Activated T-cell treated with anti-CD3 and anti-CD28 coated beads for 48 hours (primary cell): ENCODE data around the gene SLC35A4.
"Not testable (repeated sequence)": the region's sequence is repeated elsewhere in the genome, so short reads cannot be mapped to it uniquely, and the experiment has no call there.

Source experiments
- DNase-seq: peaks from one replicate; pipeline ENCODE4 v3.0.0-alpha.2; 2020; ENCODE audit warnings: low read depth

Gene SLC35A4

GRCh38 chr5:140590861-140591260 lies 26.2 kb downstream of the SLC35A4 start:
- DNase-seq, result no peak

DNA sequence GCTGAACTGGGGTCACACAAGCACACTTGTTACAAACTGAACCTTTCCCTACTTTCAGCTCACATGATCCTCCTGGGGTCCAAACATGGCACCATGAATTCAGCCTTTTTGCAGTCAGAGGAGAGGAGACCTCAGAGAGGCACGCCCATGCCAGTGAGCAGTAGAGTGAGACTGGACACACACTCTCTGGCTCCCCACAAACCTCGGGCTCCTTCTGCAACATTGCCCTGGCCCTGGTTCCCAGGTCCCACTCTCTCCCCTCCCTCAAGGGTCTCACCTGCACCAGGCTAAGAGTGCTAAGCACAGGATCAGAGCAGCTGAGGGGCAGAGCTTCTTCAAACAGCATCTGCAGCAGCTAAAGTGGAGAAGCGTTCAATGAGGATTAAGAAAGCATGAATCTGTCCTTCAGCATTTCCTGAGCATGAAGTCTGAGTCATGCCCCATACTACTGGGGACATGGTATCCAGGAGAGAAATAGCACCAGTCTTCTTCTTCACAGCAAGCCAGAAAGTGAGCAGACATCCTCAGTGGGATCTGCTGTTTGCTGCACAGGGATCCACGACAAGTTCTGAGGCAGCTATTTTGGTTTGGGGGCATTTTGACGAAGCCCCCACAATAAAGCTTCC lies 27.2 kb downstream of the SLC35A4 start:
- no peak for DNase-seq

- not testable (repeated sequence) for DNase-seq
Observed at GRCh38 chr5:140593070-140593469, 28.4 kb downstream of the SLC35A4 start.

DNA sequence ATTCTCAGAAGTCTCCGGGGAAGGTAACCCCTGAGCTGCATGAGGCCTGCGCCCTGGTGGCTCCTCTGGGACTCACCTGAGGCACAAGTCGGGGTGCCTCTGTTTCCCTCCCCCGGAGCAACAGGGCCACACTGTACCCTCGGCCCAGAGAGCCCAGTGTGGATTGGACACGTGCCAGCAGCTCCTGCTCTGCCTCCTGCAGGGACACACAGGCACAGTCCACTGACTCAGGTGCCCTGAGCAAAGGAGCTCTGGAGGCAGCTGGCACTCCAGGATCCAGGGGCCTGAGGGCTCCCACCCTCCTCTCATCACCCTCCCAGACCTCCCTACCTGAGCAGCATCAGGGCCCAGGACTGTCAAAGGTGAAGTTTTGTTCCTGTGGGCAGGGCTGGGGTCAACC lies 29.5 kb downstream of the SLC35A4 start:
- DNase-seq, result no peak

DNA sequence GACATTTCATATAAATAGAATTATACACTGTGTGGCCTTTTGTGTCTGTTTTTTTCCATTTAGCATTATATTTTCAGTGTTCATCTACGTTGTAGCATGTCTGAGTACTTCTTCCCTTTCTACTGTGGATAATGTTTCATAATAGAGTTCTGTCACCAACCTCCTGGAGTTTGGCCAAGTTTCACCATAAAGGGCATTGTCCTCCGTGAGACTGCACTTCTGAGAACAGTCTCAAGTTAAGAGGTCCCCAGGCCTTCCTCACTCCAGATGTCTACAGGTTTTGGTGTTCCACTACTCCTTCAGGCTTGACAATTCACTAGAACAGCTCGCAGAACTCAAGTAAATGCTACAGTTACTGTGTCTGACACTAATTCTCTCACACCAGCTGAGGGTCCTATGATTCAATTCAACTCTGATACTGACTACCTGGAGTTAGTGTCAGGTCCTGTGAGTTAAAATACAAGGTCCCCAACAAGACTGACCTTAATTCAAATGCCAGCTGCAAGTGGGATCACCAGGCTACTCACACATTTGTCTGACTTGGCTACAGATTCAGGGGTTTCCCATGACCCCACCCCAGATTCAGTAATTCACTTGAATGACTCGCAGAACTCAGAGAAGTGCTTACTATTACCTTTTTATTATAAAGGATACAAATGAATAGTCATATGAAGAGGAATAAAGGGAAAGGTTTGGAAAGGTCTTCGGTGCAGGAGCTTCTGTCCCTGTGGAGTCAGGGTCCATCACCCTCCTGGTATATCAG lies 31.1 kb downstream of the SLC35A4 start:
- no peak for DNase-seq

- no peak for DNase-seq
Observed at GRCh38 chr5:140596321-140596741, 31.7 kb downstream of the SLC35A4 start.

DNA sequence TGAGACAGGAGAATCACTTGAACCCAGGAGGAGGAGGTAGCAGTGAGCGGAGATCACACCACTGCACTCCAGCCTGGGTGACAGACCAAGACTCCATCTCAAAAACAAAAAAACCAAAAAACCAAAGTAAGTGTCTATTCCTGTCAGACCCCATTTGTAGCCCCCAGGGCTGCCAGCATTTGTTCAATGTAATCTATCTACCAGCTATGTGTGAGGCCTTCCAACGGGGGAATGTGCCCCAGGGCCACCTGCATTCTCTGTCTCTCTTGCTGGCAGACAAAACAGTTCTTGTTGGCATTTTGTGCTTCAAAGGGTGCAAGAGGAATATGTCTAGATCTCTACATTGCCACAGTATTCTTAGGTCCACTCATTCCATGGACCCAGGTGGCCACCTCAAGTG lies 34.2 kb downstream of the SLC35A4 start:
- no peak for DNase-seq

DNA sequence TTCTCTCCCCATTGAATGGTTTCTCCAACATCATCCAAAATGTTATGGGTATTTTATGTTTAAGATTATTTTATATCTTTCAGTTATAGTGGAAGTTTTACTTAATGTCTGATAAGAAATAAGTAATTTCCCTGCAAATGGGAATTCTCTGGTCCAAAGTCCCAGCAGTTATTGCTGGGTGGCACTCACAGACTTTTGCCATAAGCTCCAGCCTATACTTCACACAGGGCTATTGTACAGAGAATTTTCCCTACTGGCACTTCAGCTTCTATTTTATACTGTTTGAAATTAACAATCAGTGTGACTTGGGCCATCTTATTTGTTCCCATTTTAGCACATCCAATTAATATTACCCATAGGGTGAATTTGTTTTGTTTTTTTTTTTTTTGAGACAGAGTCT lies 35.5 kb downstream of the SLC35A4 start:
- no peak for DNase-seq

DNA sequence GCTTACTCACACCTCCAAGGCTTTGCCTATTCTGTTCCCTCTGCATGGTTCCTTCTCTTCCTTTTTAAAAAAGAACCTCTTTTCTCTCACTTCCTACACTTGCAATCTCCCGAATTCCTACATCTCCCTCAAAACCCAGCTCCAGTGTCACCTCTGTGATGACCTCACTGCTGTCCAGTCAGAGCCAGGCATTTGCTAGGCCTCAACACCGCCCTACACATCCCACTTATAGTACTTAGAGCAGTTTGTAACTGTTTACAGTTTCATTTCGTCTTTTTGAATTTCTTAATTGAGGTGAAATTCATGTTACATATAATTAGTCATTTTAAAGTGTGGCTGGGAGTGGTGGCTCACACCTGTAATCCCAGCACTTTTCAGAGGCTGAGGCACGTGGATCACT lies 37.5 kb downstream of the SLC35A4 start:
- no peak for DNase-seq

- DNase-seq, result not testable (repeated sequence)
Observed at GRCh38 chr5:140603446-140603698, 38.7 kb downstream of the SLC35A4 start.

- no peak for DNase-seq
Observed at GRCh38 chr5:140603734-140604133, 39.1 kb downstream of the SLC35A4 start.

- DNase-seq, result no peak
Observed at GRCh38 chr5:140605879-140606278, 41.3 kb downstream of the SLC35A4 start.

GRCh38 chr5:140607031-140607430 lies 42.4 kb downstream of the SLC35A4 start:
- DNase-seq, result no peak

DNA sequence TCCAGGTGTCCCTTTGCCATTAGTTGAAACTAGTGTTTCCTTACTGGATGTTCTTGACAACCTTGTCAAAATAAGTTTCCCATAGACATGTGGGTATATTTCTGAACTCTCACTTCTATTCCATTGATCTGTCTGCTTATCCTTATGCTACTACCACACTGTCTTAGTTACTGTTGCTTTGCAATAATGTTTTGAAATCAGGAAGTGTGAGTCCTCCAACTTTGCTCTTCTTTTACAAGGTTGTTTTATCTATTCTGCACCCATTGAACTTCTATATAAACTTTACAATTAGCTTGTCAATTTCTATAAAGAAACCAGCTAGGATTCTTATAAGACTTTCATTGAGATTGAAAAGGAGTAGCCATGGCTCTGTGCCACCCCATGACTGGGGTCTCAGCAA lies 44.1 kb downstream of the SLC35A4 start:
- DNase-seq, result no peak

DNA sequence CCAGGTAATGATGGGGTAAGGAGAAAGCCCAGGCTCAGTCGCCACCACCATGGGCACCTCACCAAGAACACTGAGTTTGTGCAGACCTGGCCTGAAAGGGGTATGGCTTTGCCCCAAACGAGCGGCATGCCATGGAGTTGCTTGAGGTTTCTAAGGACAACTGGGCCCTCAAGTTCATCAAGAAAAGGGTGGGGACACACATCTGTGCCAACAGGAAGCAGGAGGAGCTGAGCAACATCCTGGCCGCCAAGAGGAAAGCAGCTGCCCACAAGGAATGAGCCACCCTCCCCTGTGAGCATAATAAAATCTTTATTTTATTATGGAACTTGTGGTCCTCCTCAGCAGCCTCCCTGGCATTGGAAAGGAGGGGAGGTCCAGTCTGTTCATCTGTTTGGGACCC lies 44.5 kb downstream of the SLC35A4 start:
- DNase-seq, result no peak

GRCh38 chr5:140611020-140611521 lies 46.4 kb downstream of the SLC35A4 start:
- no peak for DNase-seq
